IMR-90 (cell line): ENCODE results near the gene MAS1. TPM values are rescaled to one million over a fixed set of nuclear protein-coding genes. Genes with fewer than 3 reads are reported as not detected.

Source experiments
- ATAC-seq: fragments of 200-7000 bp; cut with Tn5 transposase; 2 replicates; pipeline ENCODE4 v1.9.1; 2020; ENCODE audit warnings: low read depth, mild to moderate bottlenecking, moderate library complexity
- BruUV-seq: library from RNA; stranded (reverse); fragments of 400-500 nt; replicated peaks from 2 replicates; lab custom pipeline; 2021; lab: Mats Ljungman, UMichigan
- CTCF ChIA-PET: fragments of 300-600 bp; formaldehyde crosslinking; extraction: SDS; loops from one replicate; lab custom pipeline; 2021; ENCODE audit warnings: antibody characterized with exemption; lab: Yijun Ruan, JAX
- POLR2A ChIA-PET: fragments of 300-600 bp; sonication (Branson Sonifier 250); formaldehyde crosslinking; loops from one replicate; lab custom pipeline; 2022; ENCODE audit warnings: antibody characterized with exemption; ENCODE audit not compliant: unreplicated experiment; lab: Charles Lee
- DNase-seq: peaks from one replicate; pipeline ENCODE4 v3.0.0; 2013
- H2AFZ ChIP-seq: replicated peaks from 2 replicates; pipeline ENCODE3; 2013; ENCODE audit warnings: low read length, mild to moderate bottlenecking; ENCODE audit not compliant: poor library complexity
- H2AK5ac ChIP-seq: 2 replicates; pipeline ENCODE4 v1.6.1; 2013; ENCODE audit warnings: low read depth, low read length, inconsistent platforms
- H2AK9ac ChIP-seq: replicated peaks from 2 replicates; pipeline ENCODE3; 2013; ENCODE audit warnings: mild to moderate bottlenecking, low read depth, low read length, moderate library complexity; ENCODE audit not compliant: poor library complexity
- H2BK120ac ChIP-seq: 2 replicates; pipeline ENCODE4 v1.6.1; 2013; ENCODE audit warnings: low read depth, low read length, inconsistent platforms
- H2BK15ac ChIP-seq: 3 replicates; pipeline ENCODE4 v1.6.1; 2013; ENCODE audit warnings: low read depth, low read length, inconsistent platforms
- H2BK20ac ChIP-seq: 2 replicates; pipeline ENCODE4 v1.6.1; 2013; ENCODE audit warnings: low read depth, mild to moderate bottlenecking, inconsistent platforms, low read length, moderate library complexity
- H2BK5ac ChIP-seq: 2 replicates; pipeline ENCODE4 v1.6.1; 2013; ENCODE audit warnings: mild to moderate bottlenecking, low read depth, low read length, inconsistent platforms; ENCODE audit not compliant: poor library complexity, severe bottlenecking
- H3K14ac ChIP-seq: replicated peaks from 2 replicates; pipeline ENCODE4 v1.6.1; 2013; ENCODE audit warnings: low read depth, low read length, inconsistent platforms
- H3K18ac ChIP-seq: 2 replicates; pipeline ENCODE4 v1.6.1; 2013; ENCODE audit warnings: low read depth, low read length, control low read depth
- H3K23ac ChIP-seq: 2 replicates; pipeline ENCODE4 v1.6.1; 2013; ENCODE audit warnings: low read depth, low read length, inconsistent platforms
- H3K27ac ChIP-seq: 2 replicates; pipeline ENCODE4 v1.5.1; 2013; ENCODE audit warnings: mild to moderate bottlenecking, control low read depth, low read length; ENCODE audit not compliant: insufficient read depth
- H3K27me3 ChIP-seq: 2 replicates; pipeline ENCODE4 v1.6.1; 2013; ENCODE audit warnings: low read length; ENCODE audit not compliant: control insufficient read depth, insufficient read depth
- H3K36me3 ChIP-seq: 2 replicates; pipeline ENCODE4 v1.6.1; 2013; ENCODE audit warnings: low read length, mixed read lengths; ENCODE audit not compliant: control insufficient read depth, insufficient read depth
- H3K4ac ChIP-seq: 2 replicates; pipeline ENCODE4 v1.6.1; 2013; ENCODE audit warnings: low read depth, low read length, inconsistent platforms
- H3K4me1 ChIP-seq: 2 replicates; pipeline ENCODE4 v1.6.1; 2013; ENCODE audit warnings: low read length, mixed read lengths; ENCODE audit not compliant: control insufficient read depth, insufficient read depth
- H3K4me2 ChIP-seq: 2 replicates; pipeline ENCODE4 v1.6.1; 2013; ENCODE audit warnings: low read depth, mild to moderate bottlenecking, control low read depth, low read length, moderate library complexity
- H3K4me3 ChIP-seq: 2 replicates; pipeline ENCODE4 v1.5.1; 2013; ENCODE audit warnings: low read depth, mild to moderate bottlenecking, control low read depth, low read length, moderate library complexity; ENCODE audit not compliant: insufficient read depth
- H3K56ac ChIP-seq: 2 replicates; pipeline ENCODE4 v1.6.1; 2013; ENCODE audit warnings: low read length, inconsistent platforms; ENCODE audit not compliant: insufficient read depth; ENCODE audit errors: extremely low read depth
- H3K79me1 ChIP-seq, 2 experiments: 2 replicates each; pipeline ENCODE4 v1.6.1; 2013; ENCODE audit warnings: low read length in 2 of 2, inconsistent platforms in 1 of 2, low read depth in 1 of 2
- H3K9ac ChIP-seq: 2 replicates; pipeline ENCODE4 v1.6.1; 2013; ENCODE audit warnings: low read depth, low read length, control low read depth
- H3K9me1 ChIP-seq: 2 replicates; pipeline ENCODE4 v1.6.1; 2013; ENCODE audit warnings: low read length, inconsistent platforms; ENCODE audit not compliant: insufficient read depth
- H3K9me3 ChIP-seq: 2 replicates; pipeline ENCODE4 v1.6.1; 2013; ENCODE audit warnings: low read length; ENCODE audit not compliant: control insufficient read depth, insufficient read depth
- H4K20me1 ChIP-seq: 2 replicates; pipeline ENCODE4 v1.6.1; 2013; ENCODE audit warnings: low read length, inconsistent platforms; ENCODE audit not compliant: insufficient read depth
- H4K5ac ChIP-seq: 2 replicates; pipeline ENCODE4 v1.6.1; 2013; ENCODE audit warnings: mild to moderate bottlenecking, low read depth, low read length, control low read depth
- H4K8ac ChIP-seq, 2 experiments: 2 replicates each; pipeline ENCODE4 v1.6.1; 2013; ENCODE audit warnings: low read depth in 2 of 2, low read length in 2 of 2, control low read depth in 1 of 2, inconsistent platforms in 1 of 2
- H4K91ac ChIP-seq: 2 replicates; pipeline ENCODE4 v1.6.1; 2013; ENCODE audit warnings: low read depth, low read length, inconsistent platforms; ENCODE audit not compliant: insufficient read depth
- BHLHE40 ChIP-seq: fragments of 150-350 bp; IDR thresholded peaks from 2 replicates; pipeline ENCODE4 v1.6.1; 2016; ENCODE audit warnings: mild to moderate bottlenecking, low read depth, low read length
- CHD1 ChIP-seq: IDR thresholded peaks from 2 replicates; pipeline ENCODE4 v1.6.1; 2012; ENCODE audit warnings: low read depth, low read length, improper control_type of control experiment
- ELK1 ChIP-seq: fragments of 150-350 bp; IDR thresholded peaks from 2 replicates; pipeline ENCODE4 v1.6.1; 2016; ENCODE audit warnings: low read depth, mild to moderate bottlenecking, low read length, moderate library complexity, borderline replicate concordance
- FOS ChIP-seq: fragments of 150-350 bp; IDR thresholded peaks from 2 replicates; pipeline ENCODE4 v1.6.1; 2016; ENCODE audit warnings: low read depth, low read length
- MAFK ChIP-seq: IDR thresholded peaks from 2 replicates; pipeline ENCODE4 v1.6.1; 2012; ENCODE audit warnings: low read depth, low read length, improper control_type of control experiment
- MAZ ChIP-seq: IDR thresholded peaks from 2 replicates; pipeline ENCODE4 v1.6.1; 2012; ENCODE audit warnings: low read depth, mild to moderate bottlenecking, low read length, improper control_type of control experiment, moderate library complexity, borderline replicate concordance
- MXI1 ChIP-seq: IDR thresholded peaks from 2 replicates; pipeline ENCODE4 v1.6.1; 2012; ENCODE audit warnings: low read depth, mild to moderate bottlenecking, low read length, moderate library complexity, borderline replicate concordance
- NFE2L2 ChIP-seq: fragments of 150-350 bp; IDR thresholded peaks from 2 replicates; pipeline ENCODE4 v1.6.1; 2016; ENCODE audit warnings: low read depth, mild to moderate bottlenecking, low read length
- POLR2A ChIP-seq: IDR thresholded peaks from 2 replicates; pipeline ENCODE4 v1.6.1; 2012; ENCODE audit warnings: mild to moderate bottlenecking, low read depth, low read length
- RAD21 ChIP-seq: IDR thresholded peaks from 2 replicates; pipeline ENCODE4 v1.6.1; 2012; ENCODE audit warnings: low read length, improper control_type of control experiment
- RCOR1 ChIP-seq: IDR thresholded peaks from 2 replicates; pipeline ENCODE4 v1.6.1; 2012; ENCODE audit warnings: mild to moderate bottlenecking, low read length, improper control_type of control experiment; ENCODE audit not compliant: insufficient replicate concordance
- SMC3 ChIP-seq: fragments of 150-350 bp; IDR thresholded peaks from 2 replicates; pipeline ENCODE4 v1.6.1; 2016; ENCODE audit warnings: low read depth, mild to moderate bottlenecking, antibody characterized with exemption, low read length, moderate library complexity
- WGBS, 2 experiments: methylation state at CpG; one replicate each; pipeline versions ENCODE4 v1.1.5 to v1.1.7; 2013; ENCODE audit warnings: missing lambda C conversion rate in 2 of 2; ENCODE audit not compliant: insufficient read length in 1 of 2; ENCODE audit errors: extremely low coverage in 2 of 2; 5-methylcytosine and 5-hydroxymethylcytosine counted together
- dilution Hi-C: fragments of 300-500 bp; cut with HindIII; formaldehyde crosslinking; loops from one replicate; pipeline ENCODE4 v1.14.3; 2018; ENCODE audit warnings: low sequenced_read_pairs; ENCODE audit not compliant: unreplicated experiment
- in situ Hi-C: fragments of 300-500 bp; cut with MboI; formaldehyde crosslinking; loops from 3 replicates; pipeline ENCODE4 v1.14.3; 2019; ENCODE audit warnings: low sequenced_read_pairs, inconsistent platforms, mixed read lengths
- intact Hi-C: fragments of 100-400 bp; cut with micrococcal nuclease; formaldehyde crosslinking; loops from 2 replicates; pipeline ENCODE4 v1.10.0; 2022
- polyA plus RNA-seq, 3 experiments: library from polyadenylated mRNA; depleted of rRNA; stranded (reverse); fragments of >200 nt; gene quantifications; 2 replicates each; pipeline ENCODE4 v1.2.3, GENCODE V29; 2012; ENCODE audit warnings: low replicate concordance in 1 of 3
- total RNA-seq: library from RNA; depleted of rRNA; stranded (reverse); fragments of >200 nt; gene quantifications from 2 replicates; pipeline ENCODE4 v1.2.3, GENCODE V29; 2012
- TF ChIP-seq, protein P1 (sequence below): fragments of 150-350 bp; IDR thresholded peaks from 2 replicates; pipeline ENCODE4 v1.6.1; 2017; ENCODE audit warnings: mild to moderate bottlenecking, antibody characterized with exemption, low read length, low read depth
- TF ChIP-seq, protein P2 (sequence below): conservative IDR thresholded peaks from 2 replicates; pipeline ENCODE4 v1.5.1; 2012; ENCODE audit warnings: mild to moderate bottlenecking, low read depth, low read length, improper control_type of control experiment

Gene MAS1
- total and polyA plus RNA-seq, 2 of the 4 experiments (the other 2 are of a cell fraction), result under 0.01 TPM; not detected in 1

- BruUV-seq, result no TSS peak
- no peak overlapping the region for H3K14ac ChIP-seq
- no peak for ATAC-seq
- no peak overlapping the region for H4K5ac ChIP-seq
- no peak overlapping the region for H4K91ac ChIP-seq
- H4K20me1 ChIP-seq, result no peaks in the 10 kb centered on the region
- H4K8ac ChIP-seq, result no peak overlapping the region
- no peak overlapping the region for H3K18ac ChIP-seq
- no peak overlapping the region for H3K23ac ChIP-seq
- CTCF ChIA-PET, result no interaction called here
- 82% methylated on average over 20 of the region's 28 CpGs; no CpG with 5 or more reads in 1 of the 2 experiments for WGBS, 2 experiments
- H3K9me3 ChIP-seq, result peaks cover 5% of the 10 kb centered on the region
- H3K4me2 ChIP-seq, result no peak overlapping the region
- no peaks in the 10 kb centered on the region for H3K79me1 ChIP-seq
- dilution Hi-C loops (no loop called here), in situ Hi-C loops (loop anchor here (10.0 to 25.0 kb wide), 2 partner anchors 178 to 596 kb away; no protein-coding TSS in a partner anchor), intact Hi-C loops (no loop called here)
- H3K4ac ChIP-seq, result no peak overlapping the region
- no peak overlapping the region for H3K9ac ChIP-seq
- no peak overlapping the region for H3K27ac ChIP-seq
- no peaks in the 10 kb centered on the region for H3K9me1 ChIP-seq
- H3K4me1 ChIP-seq, result no peaks in the 10 kb centered on the region
- no peak overlapping the region for H2AK5ac ChIP-seq
- no peak for DNase-seq
- no peak overlapping the region for H2BK120ac ChIP-seq
- H2AFZ ChIP-seq, result peak overlapping the region; percentile 49
- no peak overlapping the region for H2BK20ac ChIP-seq
- no peaks in the 10 kb centered on the region for H3K36me3 ChIP-seq
- no peak overlapping the region for H3K56ac ChIP-seq
- no peak overlapping the region for H2BK15ac ChIP-seq
- POLR2A ChIA-PET, result no interaction called here
- H2BK5ac ChIP-seq, result no peak overlapping the region
- H2AK9ac ChIP-seq, result no peak overlapping the region
- H3K27me3 ChIP-seq, result peaks cover 2% of the 10 kb centered on the region
- H3K4me3 ChIP-seq, result no peak overlapping the region
- TF ChIP-seq, protein P1, sequence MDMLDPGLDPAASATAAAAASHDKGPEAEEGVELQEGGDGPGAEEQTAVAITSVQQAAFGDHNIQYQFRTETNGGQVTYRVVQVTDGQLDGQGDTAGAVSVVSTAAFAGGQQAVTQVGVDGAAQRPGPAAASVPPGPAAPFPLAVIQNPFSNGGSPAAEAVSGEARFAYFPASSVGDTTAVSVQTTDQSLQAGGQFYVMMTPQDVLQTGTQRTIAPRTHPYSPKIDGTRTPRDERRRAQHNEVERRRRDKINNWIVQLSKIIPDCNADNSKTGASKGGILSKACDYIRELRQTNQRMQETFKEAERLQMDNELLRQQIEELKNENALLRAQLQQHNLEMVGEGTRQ, result no peak
- no peak for TF ChIP-seq NFE2L2
- TF ChIP-seq POLR2A, result no peak
- TF ChIP-seq SMC3, result no peak
- TF ChIP-seq, protein P2, sequence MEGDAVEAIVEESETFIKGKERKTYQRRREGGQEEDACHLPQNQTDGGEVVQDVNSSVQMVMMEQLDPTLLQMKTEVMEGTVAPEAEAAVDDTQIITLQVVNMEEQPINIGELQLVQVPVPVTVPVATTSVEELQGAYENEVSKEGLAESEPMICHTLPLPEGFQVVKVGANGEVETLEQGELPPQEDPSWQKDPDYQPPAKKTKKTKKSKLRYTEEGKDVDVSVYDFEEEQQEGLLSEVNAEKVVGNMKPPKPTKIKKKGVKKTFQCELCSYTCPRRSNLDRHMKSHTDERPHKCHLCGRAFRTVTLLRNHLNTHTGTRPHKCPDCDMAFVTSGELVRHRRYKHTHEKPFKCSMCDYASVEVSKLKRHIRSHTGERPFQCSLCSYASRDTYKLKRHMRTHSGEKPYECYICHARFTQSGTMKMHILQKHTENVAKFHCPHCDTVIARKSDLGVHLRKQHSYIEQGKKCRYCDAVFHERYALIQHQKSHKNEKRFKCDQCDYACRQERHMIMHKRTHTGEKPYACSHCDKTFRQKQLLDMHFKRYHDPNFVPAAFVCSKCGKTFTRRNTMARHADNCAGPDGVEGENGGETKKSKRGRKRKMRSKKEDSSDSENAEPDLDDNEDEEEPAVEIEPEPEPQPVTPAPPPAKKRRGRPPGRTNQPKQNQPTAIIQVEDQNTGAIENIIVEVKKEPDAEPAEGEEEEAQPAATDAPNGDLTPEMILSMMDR, result no peak
- TF ChIP-seq MAFK, result no peak
- no peak for TF ChIP-seq RAD21
- TF ChIP-seq RCOR1, result no peak
- TF ChIP-seq BHLHE40, result no peak
- no peak for TF ChIP-seq MAZ
- TF ChIP-seq FOS, result no peak
- TF ChIP-seq CHD1, result no peak
- TF ChIP-seq MXI1, result no peak
- TF ChIP-seq ELK1, result no peak
These were observed 24.2 kb upstream of the MAS1 start for GRCh38 chr6:159866286-159867247.
